Panc1 (cell line): ENCODE results near the gene MYO1F. TPM values are rescaled to one million over a fixed set of nuclear protein-coding genes. Genes with fewer than 3 reads are reported as not detected.

ENCODE experiments used
- ATAC-seq: fragments of 200-7000 bp; cut with Tn5 transposase; 2 replicates; pipeline ENCODE4 v1.9.1; 2020; ENCODE audit warnings: mild to moderate bottlenecking, moderate library complexity
- BruUV-seq: library from RNA; stranded (reverse); fragments of 400-500 nt; replicated peaks from 2 replicates; lab custom pipeline; 2021; lab: Mats Ljungman, UMichigan
- CTCF ChIA-PET: fragments of 300-600 bp; sonication (Branson Sonifier 250); formaldehyde crosslinking; loops from one replicate; lab custom pipeline; 2022; ENCODE audit warnings: antibody characterized with exemption; lab: Charles Lee
- POLR2A ChIA-PET: fragments of 300-600 bp; sonication (Branson Sonifier 250); formaldehyde crosslinking; loops from one replicate; lab custom pipeline; 2022; ENCODE audit warnings: antibody characterized with exemption; lab: Charles Lee
- DNase-seq: peaks from one replicate; pipeline ENCODE4 v3.0.0-alpha.2; 2010; ENCODE audit warnings: low read depth, low spot score
- H3K27ac ChIP-seq: 2 replicates; pipeline ENCODE4 v1.5.1; 2011; ENCODE audit warnings: mild to moderate bottlenecking, low read length, inconsistent platforms
- H3K27me3 ChIP-seq: fragments of 200-500 bp; sonication (Bioruptor generic); 2 replicates; pipeline ENCODE4 v1.6.0; 2014; ENCODE audit warnings: low read length, inconsistent platforms; ENCODE audit not compliant: control insufficient read depth, insufficient read depth
- H3K36me3 ChIP-seq: fragments of 200-500 bp; sonication (Bioruptor generic); 2 replicates; pipeline ENCODE4 v1.5.1; 2014; ENCODE audit warnings: inconsistent platforms, mild to moderate bottlenecking, low read length, moderate library complexity; ENCODE audit not compliant: control insufficient read depth, insufficient read depth
- H3K4me1 ChIP-seq: 2 replicates; pipeline ENCODE4 v1.5.1; 2011; ENCODE audit warnings: inconsistent platforms, mild to moderate bottlenecking, low read length, moderate library complexity; ENCODE audit not compliant: control insufficient read depth, insufficient read depth
- H3K4me3 ChIP-seq, 2 experiments: 2 replicates each; pipeline ENCODE4 v1.5.1; 2011 to 2012; ENCODE audit warnings: low read depth in 2 of 2, low read length in 2 of 2, mild to moderate bottlenecking in 2 of 2, inconsistent platforms in 1 of 2, moderate library complexity in 1 of 2
- H3K9me3 ChIP-seq: fragments of 200-500 bp; sonication (Bioruptor generic); 2 replicates; pipeline ENCODE4 v1.5.1; 2014; ENCODE audit warnings: low read depth, mild to moderate bottlenecking, inconsistent platforms, low read length, moderate library complexity; ENCODE audit not compliant: control insufficient read depth, insufficient read depth
- POLR2AphosphoS5 ChIP-seq: IDR thresholded peaks from 2 replicates; pipeline ENCODE4 v1.6.1; 2012; ENCODE audit warnings: mild to moderate bottlenecking, low read depth, low read length, moderate library complexity
- SIN3A ChIP-seq: IDR thresholded peaks from 2 replicates; pipeline ENCODE4 v1.6.1; 2012; ENCODE audit warnings: low read depth, mild to moderate bottlenecking, low read length, moderate library complexity, borderline replicate concordance; ENCODE audit not compliant: insufficient read depth
- TCF7L2 ChIP-seq: IDR thresholded peaks from 2 replicates; pipeline ENCODE4 v1.6.1; 2011; ENCODE audit warnings: mild to moderate bottlenecking, low read depth, low read length, inconsistent platforms
- in situ Hi-C: cut with HindIII; loops from 2 replicates; pipeline ENCODE4 v1.10.0; 2016; ENCODE audit warnings: low sequenced_read_pairs, low pct_unique_long_range_greater_than_20kb
- intact Hi-C: fragments of 100-400 bp; cut with micrococcal nuclease; formaldehyde crosslinking; loops from one replicate; pipeline ENCODE4 v1.10.0; 2022; ENCODE audit not compliant: unreplicated experiment
- total RNA-seq: library from RNA; stranded (reverse); gene quantifications from one replicate; pipeline ENCODE4 v1.2.1, GENCODE V29; 2021; ENCODE audit not compliant: unreplicated experiment
- TF ChIP-seq, protein P1 (sequence below), 2 experiments: IDR thresholded peaks; 2 replicates each; pipeline ENCODE4 v1.6.1; 2011 to 2012; ENCODE audit warnings: low read depth in 2 of 2, control low read depth in 1 of 2, low read length in 1 of 2, mild to moderate bottlenecking in 1 of 2, moderate library complexity in 1 of 2; ENCODE audit not compliant: insufficient read depth in 1 of 2
- TF ChIP-seq, protein P2 (sequence below): fragments of 450-650 bp; IDR thresholded peaks from 2 replicates; pipeline ENCODE4 v1.5.1; 2017; ENCODE audit warnings: mild to moderate bottlenecking

Gene MYO1F
- total RNA-seq, 1 experiment from 2014 or later, result 0.33 TPM

DNA sequence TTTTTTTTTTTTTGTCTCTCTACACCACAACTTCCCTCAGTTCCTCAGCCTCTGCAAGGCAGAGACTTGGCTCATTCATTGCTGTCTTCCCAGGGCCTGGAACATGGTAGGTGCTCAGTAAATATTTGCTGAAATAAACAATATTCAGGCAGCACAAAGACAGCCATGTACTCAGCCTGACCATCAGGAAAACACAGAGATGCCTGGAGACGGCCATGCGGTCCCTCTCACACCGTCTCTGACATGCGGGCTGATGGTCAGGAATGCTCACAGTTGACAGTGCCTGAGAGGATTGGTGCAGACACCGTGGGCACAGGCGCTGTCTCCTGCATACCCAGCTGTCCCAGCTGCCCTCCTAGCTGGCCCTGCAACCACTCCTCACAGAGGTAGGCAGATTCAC lies 75.7 kb downstream of the MYO1F start:
- no peaks in the 10 kb centered on the region for H3K9me3 ChIP-seq
- intact Hi-C loops, result no loop called here
- DNase-seq, result no peak
- no peak overlapping the region for H3K4me3 ChIP-seq
- H3K36me3 ChIP-seq, result no peaks in the 10 kb centered on the region
- no peaks in the 10 kb centered on the region for H3K27me3 ChIP-seq
- TF ChIP-seq SIN3A, result no peak
- TF ChIP-seq, protein P1, sequence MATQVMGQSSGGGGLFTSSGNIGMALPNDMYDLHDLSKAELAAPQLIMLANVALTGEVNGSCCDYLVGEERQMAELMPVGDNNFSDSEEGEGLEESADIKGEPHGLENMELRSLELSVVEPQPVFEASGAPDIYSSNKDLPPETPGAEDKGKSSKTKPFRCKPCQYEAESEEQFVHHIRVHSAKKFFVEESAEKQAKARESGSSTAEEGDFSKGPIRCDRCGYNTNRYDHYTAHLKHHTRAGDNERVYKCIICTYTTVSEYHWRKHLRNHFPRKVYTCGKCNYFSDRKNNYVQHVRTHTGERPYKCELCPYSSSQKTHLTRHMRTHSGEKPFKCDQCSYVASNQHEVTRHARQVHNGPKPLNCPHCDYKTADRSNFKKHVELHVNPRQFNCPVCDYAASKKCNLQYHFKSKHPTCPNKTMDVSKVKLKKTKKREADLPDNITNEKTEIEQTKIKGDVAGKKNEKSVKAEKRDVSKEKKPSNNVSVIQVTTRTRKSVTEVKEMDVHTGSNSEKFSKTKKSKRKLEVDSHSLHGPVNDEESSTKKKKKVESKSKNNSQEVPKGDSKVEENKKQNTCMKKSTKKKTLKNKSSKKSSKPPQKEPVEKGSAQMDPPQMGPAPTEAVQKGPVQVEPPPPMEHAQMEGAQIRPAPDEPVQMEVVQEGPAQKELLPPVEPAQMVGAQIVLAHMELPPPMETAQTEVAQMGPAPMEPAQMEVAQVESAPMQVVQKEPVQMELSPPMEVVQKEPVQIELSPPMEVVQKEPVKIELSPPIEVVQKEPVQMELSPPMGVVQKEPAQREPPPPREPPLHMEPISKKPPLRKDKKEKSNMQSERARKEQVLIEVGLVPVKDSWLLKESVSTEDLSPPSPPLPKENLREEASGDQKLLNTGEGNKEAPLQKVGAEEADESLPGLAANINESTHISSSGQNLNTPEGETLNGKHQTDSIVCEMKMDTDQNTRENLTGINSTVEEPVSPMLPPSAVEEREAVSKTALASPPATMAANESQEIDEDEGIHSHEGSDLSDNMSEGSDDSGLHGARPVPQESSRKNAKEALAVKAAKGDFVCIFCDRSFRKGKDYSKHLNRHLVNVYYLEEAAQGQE (IDR thresholded peaks at IDR 0.05; ENCODE audit: insufficient read depth in 1 of 2, low read depth in 2 of 2, low read length in 1 of 2), result no peak
- no peak for TF ChIP-seq POLR2AphosphoS5
- TF ChIP-seq TCF7L2, result no peak
- TF ChIP-seq, protein P2, sequence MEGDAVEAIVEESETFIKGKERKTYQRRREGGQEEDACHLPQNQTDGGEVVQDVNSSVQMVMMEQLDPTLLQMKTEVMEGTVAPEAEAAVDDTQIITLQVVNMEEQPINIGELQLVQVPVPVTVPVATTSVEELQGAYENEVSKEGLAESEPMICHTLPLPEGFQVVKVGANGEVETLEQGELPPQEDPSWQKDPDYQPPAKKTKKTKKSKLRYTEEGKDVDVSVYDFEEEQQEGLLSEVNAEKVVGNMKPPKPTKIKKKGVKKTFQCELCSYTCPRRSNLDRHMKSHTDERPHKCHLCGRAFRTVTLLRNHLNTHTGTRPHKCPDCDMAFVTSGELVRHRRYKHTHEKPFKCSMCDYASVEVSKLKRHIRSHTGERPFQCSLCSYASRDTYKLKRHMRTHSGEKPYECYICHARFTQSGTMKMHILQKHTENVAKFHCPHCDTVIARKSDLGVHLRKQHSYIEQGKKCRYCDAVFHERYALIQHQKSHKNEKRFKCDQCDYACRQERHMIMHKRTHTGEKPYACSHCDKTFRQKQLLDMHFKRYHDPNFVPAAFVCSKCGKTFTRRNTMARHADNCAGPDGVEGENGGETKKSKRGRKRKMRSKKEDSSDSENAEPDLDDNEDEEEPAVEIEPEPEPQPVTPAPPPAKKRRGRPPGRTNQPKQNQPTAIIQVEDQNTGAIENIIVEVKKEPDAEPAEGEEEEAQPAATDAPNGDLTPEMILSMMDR, result no peak
- ChIA-PET POLR2A (no interaction called here), CTCF (interaction anchor here (0.5 kb wide), 1 partner anchor 93 kb away, joined by 4 read pairs; no protein-coding TSS in a partner anchor)
- no TSS peak for BruUV-seq
- in situ Hi-C loops, result no loop called here
- H3K27ac ChIP-seq, result no peak overlapping the region
- no peak for ATAC-seq
- no peaks in the 10 kb centered on the region for H3K4me1 ChIP-seq

DNA sequence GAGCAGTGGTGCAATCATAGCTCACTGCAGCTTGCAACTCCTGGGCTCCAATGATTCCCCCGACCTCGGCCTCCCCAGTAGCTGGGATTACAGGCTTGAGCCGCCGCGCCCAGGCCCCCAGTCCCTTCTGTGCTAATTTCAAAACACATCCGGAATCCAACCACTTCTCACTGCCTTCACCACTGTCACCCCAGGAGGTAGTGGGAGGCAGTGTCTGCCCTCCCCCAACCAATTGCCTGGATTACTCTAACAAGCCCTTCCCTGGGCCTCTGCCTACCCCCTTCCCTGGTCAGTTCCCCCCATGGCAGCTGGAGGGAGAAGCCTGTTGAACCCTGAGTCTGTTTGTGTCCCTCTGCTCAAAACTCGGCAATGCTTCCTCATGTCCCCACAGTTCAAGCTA lies 77.1 kb downstream of the MYO1F start:
- Histone ChIP-seq H3K27ac (no peak overlapping the region), H3K9me3 (no peaks in the 10 kb centered on the region), H3K4me3 (no peak overlapping the region), H3K27me3 (no peaks in the 10 kb centered on the region), H3K4me1 (no peaks in the 10 kb centered on the region), H3K36me3 (no peaks in the 10 kb centered on the region)
- no TSS peak for BruUV-seq
- no peak for TF ChIP-seq SIN3A
- TF ChIP-seq, protein P1 (IDR thresholded peaks at IDR 0.05; ENCODE audit: insufficient read depth in 1 of 2, low read depth in 2 of 2, low read length in 1 of 2), result no peak
- TF ChIP-seq, protein P2, result no peak
- TF ChIP-seq TCF7L2, result no peak
- POLR2A ChIA-PET, result no interaction called here
- in situ Hi-C loops, result no loop called here
- DNase-seq, result no peak
- CTCF ChIA-PET, result interaction anchor here (0.6 kb wide), 1 partner anchor 18 kb away, joined by 6 read pairs; no protein-coding TSS in a partner anchor
- intact Hi-C loops, result no loop called here
- ATAC-seq, result no peak
